Measurements from ENCODE around the gene RASAL1.

DNA sequence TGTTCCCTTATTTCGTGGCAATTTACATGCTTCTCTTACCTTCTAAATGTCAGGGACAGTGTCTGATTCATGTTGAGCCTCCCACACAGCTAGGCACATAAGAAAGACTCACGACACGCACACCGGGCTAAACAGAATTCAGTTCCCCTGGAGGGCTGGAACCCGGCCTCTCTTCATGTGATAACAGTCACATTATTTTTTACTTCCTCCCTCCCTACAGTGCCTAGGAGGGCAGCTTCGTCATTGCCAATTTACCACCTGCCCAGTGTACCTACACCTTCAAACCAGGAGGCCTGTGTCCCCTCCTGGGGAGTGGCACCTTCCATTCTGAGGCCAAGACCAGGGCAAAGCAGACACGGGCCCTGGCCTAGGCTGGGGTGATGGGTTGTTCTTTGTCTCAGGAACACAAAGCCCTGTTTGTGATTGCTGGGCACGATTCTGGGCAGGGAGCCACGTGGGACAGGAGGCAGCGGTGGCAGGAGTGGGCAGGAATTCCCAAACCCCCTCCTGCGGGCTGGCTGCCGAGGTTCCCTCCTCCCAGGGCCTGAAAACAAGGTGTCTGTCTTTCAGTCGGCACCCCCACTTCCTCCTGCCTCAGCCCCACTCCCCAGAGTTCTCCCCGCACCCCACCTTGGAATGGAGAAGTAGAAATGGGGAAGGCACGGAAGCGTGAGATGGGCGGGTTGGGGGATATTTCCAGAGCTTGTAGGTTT lies 6.8 kb upstream of the RASAL1 start:
- TF ChIP-seq, protein P1, sequence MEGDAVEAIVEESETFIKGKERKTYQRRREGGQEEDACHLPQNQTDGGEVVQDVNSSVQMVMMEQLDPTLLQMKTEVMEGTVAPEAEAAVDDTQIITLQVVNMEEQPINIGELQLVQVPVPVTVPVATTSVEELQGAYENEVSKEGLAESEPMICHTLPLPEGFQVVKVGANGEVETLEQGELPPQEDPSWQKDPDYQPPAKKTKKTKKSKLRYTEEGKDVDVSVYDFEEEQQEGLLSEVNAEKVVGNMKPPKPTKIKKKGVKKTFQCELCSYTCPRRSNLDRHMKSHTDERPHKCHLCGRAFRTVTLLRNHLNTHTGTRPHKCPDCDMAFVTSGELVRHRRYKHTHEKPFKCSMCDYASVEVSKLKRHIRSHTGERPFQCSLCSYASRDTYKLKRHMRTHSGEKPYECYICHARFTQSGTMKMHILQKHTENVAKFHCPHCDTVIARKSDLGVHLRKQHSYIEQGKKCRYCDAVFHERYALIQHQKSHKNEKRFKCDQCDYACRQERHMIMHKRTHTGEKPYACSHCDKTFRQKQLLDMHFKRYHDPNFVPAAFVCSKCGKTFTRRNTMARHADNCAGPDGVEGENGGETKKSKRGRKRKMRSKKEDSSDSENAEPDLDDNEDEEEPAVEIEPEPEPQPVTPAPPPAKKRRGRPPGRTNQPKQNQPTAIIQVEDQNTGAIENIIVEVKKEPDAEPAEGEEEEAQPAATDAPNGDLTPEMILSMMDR (IDR thresholded peaks at IDR 0.05) = no peak
- no peak for TF ChIP-seq POLR2A (IDR thresholded peaks at IDR 0.05)

All from Peyer's patch (tissue), 4 donors.